Sigmoid colon (tissue), 4 donors: ENCODE data around the gene OCRL.

ENCODE experiments used
- EP300 ChIP-seq, 4 donors: sonication (generic); formaldehyde crosslinking; IDR thresholded peaks; one replicate each; pipeline ENCODE4 v1.6.1; 2017; ENCODE audit warnings: antibody characterized with exemption in 4 of 4
- POLR2A ChIP-seq, 2 donors: fragments of 450-650 bp; IDR thresholded peaks; one replicate each; pipeline ENCODE4 v1.6.1; 2016; ENCODE audit warnings: antibody characterized with exemption in 2 of 2, mild to moderate bottlenecking in 2 of 2, moderate library complexity in 2 of 2
- POLR2AphosphoS5 ChIP-seq, 4 donors: sonication (generic); formaldehyde crosslinking; IDR thresholded peaks; one replicate each; pipeline ENCODE4 v1.6.1; 2017; ENCODE audit warnings: antibody characterized with exemption in 4 of 4
- TF ChIP-seq, protein P1 (sequence below), 4 experiments: fragments of 450-650 bp in 3 of 4; fragments of 200-600 bp in 1 of 4; IDR thresholded peaks; one replicate each; pipeline ENCODE4 v1.5.1; 2016 to 2019; ENCODE audit warnings: antibody characterized with exemption in 4 of 4, mild to moderate bottlenecking in 3 of 4, moderate library complexity in 2 of 4

DNA sequence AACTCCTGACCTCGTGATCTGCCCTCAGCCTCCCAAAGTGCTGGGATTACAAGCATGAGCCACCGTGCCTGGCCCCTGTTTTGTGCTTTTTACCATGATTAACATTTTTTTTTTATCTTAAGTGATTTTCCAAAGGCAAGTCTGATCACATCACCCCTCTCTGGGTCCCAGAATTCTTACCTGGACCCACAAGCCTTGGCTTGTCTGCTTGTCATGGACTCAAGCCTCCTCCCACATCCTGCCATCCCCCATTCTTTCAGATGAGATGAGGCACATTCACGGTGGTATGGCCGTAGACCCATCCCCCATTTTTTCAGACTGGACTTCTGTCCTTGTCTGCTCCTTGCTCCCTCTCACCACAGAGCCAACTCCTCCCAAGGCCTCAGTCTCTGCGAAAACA, 59.4 kb downstream of the OCRL start:
- TF ChIP-seq, protein P1, sequence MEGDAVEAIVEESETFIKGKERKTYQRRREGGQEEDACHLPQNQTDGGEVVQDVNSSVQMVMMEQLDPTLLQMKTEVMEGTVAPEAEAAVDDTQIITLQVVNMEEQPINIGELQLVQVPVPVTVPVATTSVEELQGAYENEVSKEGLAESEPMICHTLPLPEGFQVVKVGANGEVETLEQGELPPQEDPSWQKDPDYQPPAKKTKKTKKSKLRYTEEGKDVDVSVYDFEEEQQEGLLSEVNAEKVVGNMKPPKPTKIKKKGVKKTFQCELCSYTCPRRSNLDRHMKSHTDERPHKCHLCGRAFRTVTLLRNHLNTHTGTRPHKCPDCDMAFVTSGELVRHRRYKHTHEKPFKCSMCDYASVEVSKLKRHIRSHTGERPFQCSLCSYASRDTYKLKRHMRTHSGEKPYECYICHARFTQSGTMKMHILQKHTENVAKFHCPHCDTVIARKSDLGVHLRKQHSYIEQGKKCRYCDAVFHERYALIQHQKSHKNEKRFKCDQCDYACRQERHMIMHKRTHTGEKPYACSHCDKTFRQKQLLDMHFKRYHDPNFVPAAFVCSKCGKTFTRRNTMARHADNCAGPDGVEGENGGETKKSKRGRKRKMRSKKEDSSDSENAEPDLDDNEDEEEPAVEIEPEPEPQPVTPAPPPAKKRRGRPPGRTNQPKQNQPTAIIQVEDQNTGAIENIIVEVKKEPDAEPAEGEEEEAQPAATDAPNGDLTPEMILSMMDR (IDR thresholded peaks at IDR 0.05) = no peak
- TF ChIP-seq EP300 (IDR thresholded peaks at IDR 0.05) = no peak
- TF ChIP-seq POLR2A (IDR thresholded peaks at IDR 0.05) = no peak
- TF ChIP-seq POLR2AphosphoS5 (IDR thresholded peaks at IDR 0.05) = no peak
